Measurements from ENCODE around the gene NUP37.

The NUP37 gene

GRCh38 chr12:102067574-102068258 lies 52.2 kb downstream of the NUP37 start:
- TF ChIP-seq CTCF (IDR thresholded peaks at IDR 0.05; ENCODE audit: borderline replicate concordance, control extremely low read depth, extremely low read depth, insufficient read depth, missing control alignments) = no peak
- in situ Hi-C loops (cut with MboI; ENCODE audit: low sequenced_read_pairs, unreplicated experiment) = no loop called here
- DNase-seq (ENCODE audit: low spot score) = no peak

- in situ Hi-C loops (cut with MboI; ENCODE audit: low sequenced_read_pairs, unreplicated experiment) = no loop called here
- no peak for TF ChIP-seq CTCF (IDR thresholded peaks at IDR 0.05; ENCODE audit: borderline replicate concordance, control extremely low read depth, extremely low read depth, insufficient read depth, missing control alignments)
- no peak for DNase-seq (ENCODE audit: low spot score)
These were observed 55.4 kb downstream of the NUP37 start for GRCh38 chr12:102064476-102064875.

GRCh38 chr12:102063069-102063468 lies 56.8 kb downstream of the NUP37 start:
- TF ChIP-seq CTCF (IDR thresholded peaks at IDR 0.05; ENCODE audit: borderline replicate concordance, control extremely low read depth, extremely low read depth, insufficient read depth, missing control alignments) = no peak
- in situ Hi-C loops (cut with MboI; ENCODE audit: low sequenced_read_pairs, unreplicated experiment) = no loop called here
- DNase-seq (ENCODE audit: low spot score) = no peak

- no peak for TF ChIP-seq CTCF (IDR thresholded peaks at IDR 0.05; ENCODE audit: borderline replicate concordance, control extremely low read depth, extremely low read depth, insufficient read depth, missing control alignments)
- DNase-seq (ENCODE audit: low spot score) = no peak
- in situ Hi-C loops (cut with MboI; ENCODE audit: low sequenced_read_pairs, unreplicated experiment) = no loop called here
These were observed 57.5 kb downstream of the NUP37 start for GRCh38 chr12:102062419-102062806.

- no peak for TF ChIP-seq CTCF (IDR thresholded peaks at IDR 0.05; ENCODE audit: borderline replicate concordance, control extremely low read depth, extremely low read depth, insufficient read depth, missing control alignments)
- in situ Hi-C loops (cut with MboI; ENCODE audit: low sequenced_read_pairs, unreplicated experiment) = no loop called here
- peak; percentile 86 for DNase-seq (ENCODE audit: low spot score)
These were observed 58.1 kb downstream of the NUP37 start, which contains the start of gene WASHC3 for GRCh38 chr12:102061560-102062418. Gene WASHC3, minus strand, starts transcription at chr12:102061991. Its CDS starts 29 bp downstream, at chr12:102061962.

DNA sequence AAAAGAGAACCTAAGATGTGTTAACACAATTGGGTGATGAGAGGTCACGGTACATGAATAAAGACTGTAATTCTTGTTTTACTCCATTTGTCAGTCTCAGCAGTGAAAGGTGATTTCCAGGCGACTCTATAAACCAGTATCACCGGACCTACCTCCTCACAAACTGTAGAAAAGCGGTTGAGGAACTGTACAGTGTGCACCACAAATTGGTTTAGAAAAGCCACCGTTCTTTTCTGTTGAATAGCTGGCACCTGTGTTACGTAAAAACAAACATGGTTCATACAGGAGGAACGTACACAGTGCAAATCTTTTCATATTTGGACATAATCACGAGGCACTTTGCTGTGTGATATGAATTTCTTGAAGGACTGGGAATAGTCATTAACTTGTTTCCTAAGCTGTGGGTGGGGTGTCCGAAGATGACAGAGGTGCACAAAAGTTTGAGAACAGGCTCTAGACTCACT lies 58.8 kb downstream of the NUP37 start:
- DNase-seq (ENCODE audit: low spot score) = peak; percentile 46
- no peak for TF ChIP-seq CTCF (IDR thresholded peaks at IDR 0.05; ENCODE audit: borderline replicate concordance, control extremely low read depth, extremely low read depth, insufficient read depth, missing control alignments)
- in situ Hi-C loops (cut with MboI; ENCODE audit: low sequenced_read_pairs, unreplicated experiment) = no loop called here
